ENCODE measurements around the gene C16orf74. TPM values are rescaled to one million over a fixed set of nuclear protein-coding genes. Genes with fewer than 3 reads are reported as not detected.

The C16orf74 gene
- total and polyA plus RNA-seq, 8 donors, result 1.1 to 24.9 (median 4.6) TPM; not detected in 3

- TF ChIP-seq EP300 (IDR thresholded peaks at IDR 0.05), result no peak
- no peak for TF ChIP-seq POLR2A (IDR thresholded peaks at IDR 0.05)
- TF ChIP-seq POLR2AphosphoS5 (IDR thresholded peaks at IDR 0.05), result no peak
- no peak for TF ChIP-seq CTCF (IDR thresholded peaks at IDR 0.05)
- no peaks in the 10 kb centered on the region for H3K9me3 ChIP-seq
- H3K4me3 ChIP-seq, result no peak overlapping the region
- no peak overlapping the region for H3K27ac ChIP-seq
- DNase-seq, result no peak
- H3K4me1 ChIP-seq, result peaks cover 0 to 29% (median 5%) of the 10 kb centered on the region in 4 donors
- no peaks in the 10 kb centered on the region for H3K36me3 ChIP-seq
- intact Hi-C loops (cut with DNase I; ENCODE audit: low total_unique reads), result loop anchor here (10.0 kb wide), 1 partner anchor 445 kb away; no protein-coding TSS in a partner anchor
- H3K27me3 ChIP-seq, result peaks cover 0 to 11% (median 0%) of the 10 kb centered on the region in 3 donors
- 75 to 85% (median 79%) methylated on average over 11 of the region's 11 CpGs for WGBS, 5 donors
These were observed 31.1 kb downstream of the C16orf74 start for GRCh38 chr16:85719605-85720301.

- H3K27me3 ChIP-seq, result peaks cover 0 to 11% (median 0%) of the 10 kb centered on the region in 3 donors
- H3K9me3 ChIP-seq, result no peaks in the 10 kb centered on the region
- H3K4me3 ChIP-seq, result no peak overlapping the region
- peak in 1 of 2 donors; percentile 34 for DNase-seq
- no peak overlapping the region for H3K27ac ChIP-seq
- 34 to 45% (median 42%) methylated on average over 10 to 11 of the region's 11 CpGs for WGBS, 5 donors
- intact Hi-C loops (cut with DNase I; ENCODE audit: low total_unique reads), result loop anchor here (10.0 kb wide), 1 partner anchor 444 kb away; no protein-coding TSS in a partner anchor
- TF ChIP-seq EP300 (IDR thresholded peaks at IDR 0.05) (no peak), POLR2A (IDR thresholded peaks at IDR 0.05) (no peak), CTCF (IDR thresholded peaks at IDR 0.05) (peak in 4 of 7 experiments; percentile 10 to 46 (median 29))
- no peaks in the 10 kb centered on the region for H3K36me3 ChIP-seq
- H3K4me1 ChIP-seq, result peaks cover 0 to 29% (median 5%) of the 10 kb centered on the region in 4 donors
These were observed 32.2 kb downstream of the C16orf74 start for GRCh38 chr16:85718682-85719081.

- TF ChIP-seq POLR2AphosphoS5 (IDR thresholded peaks at IDR 0.05) (no peak), EP300 (IDR thresholded peaks at IDR 0.05) (no peak), CTCF (IDR thresholded peaks at IDR 0.05) (peak in 1 of 7 experiments; percentile 3)
- WGBS, 5 donors, result 31 to 44% (median 38%) methylated on average over 2 to 6 of the region's 6 CpGs
- Histone ChIP-seq H3K4me3 (no peak overlapping the region), H3K36me3 (no peaks in the 10 kb centered on the region), H3K27me3 (peaks cover 0 to 11% (median 0%) of the 10 kb centered on the region in 3 donors), H3K27ac (no peak overlapping the region), H3K9me3 (no peaks in the 10 kb centered on the region), H3K4me1 (peaks cover 0 to 29% (median 5%) of the 10 kb centered on the region in 4 donors)
- DNase-seq, result no peak
- intact Hi-C loops (cut with DNase I; ENCODE audit: low total_unique reads), result loop anchor here (10.0 kb wide), 1 partner anchor 443 kb away; no protein-coding TSS in a partner anchor
These were observed 32.8 kb downstream of the C16orf74 start for GRCh38 chr16:85718153-85718477.

GRCh38 chr16:85717393-85718152 lies 33.3 kb downstream of the C16orf74 start:
- WGBS, 5 donors, result 37 to 42% (median 39%) methylated on average over 19 to 21 of the region's 21 CpGs
- DNase-seq, result peak; percentile 75 to 87
- H3K4me3 ChIP-seq, result no peak overlapping the region
- no peak for TF ChIP-seq POLR2AphosphoS5 (IDR thresholded peaks at IDR 0.05)
- no peak for TF ChIP-seq EP300 (IDR thresholded peaks at IDR 0.05)
- TF ChIP-seq CTCF (IDR thresholded peaks at IDR 0.05), result peak in 5 of 7 experiments; percentile 43 to 79 (median 61)
- H3K4me1 ChIP-seq, result peaks cover 0 to 29% (median 5%) of the 10 kb centered on the region in 4 donors
- H3K36me3 ChIP-seq, result no peaks in the 10 kb centered on the region
- H3K9me3 ChIP-seq, result peaks cover 0 to 2% (median 0%) of the 10 kb centered on the region in 4 donors
- intact Hi-C loops (cut with DNase I; ENCODE audit: low total_unique reads), result loop anchor here (10.0 kb wide), 1 partner anchor 443 kb away; no protein-coding TSS in a partner anchor
- peaks cover 0 to 11% (median 0%) of the 10 kb centered on the region in 3 donors for H3K27me3 ChIP-seq
- no peak overlapping the region for H3K27ac ChIP-seq
